GM19240 (cell line): Measurements from ENCODE around the gene LPCAT3.

Source experiments
- DNase-seq: peaks from one replicate; pipeline ENCODE4 v3.0.0; 2011; ENCODE audit warnings: low spot score; ENCODE audit not compliant: insufficient read length

LPCAT3 gene

GRCh38 chr12:6954316-6955107 lies 63.8 kb downstream of the LPCAT3 start:
- DNase-seq = no peak

- DNase-seq = peak; percentile 45
These were observed 64.6 kb downstream of the LPCAT3 start for GRCh38 chr12:6953442-6954315.

DNA sequence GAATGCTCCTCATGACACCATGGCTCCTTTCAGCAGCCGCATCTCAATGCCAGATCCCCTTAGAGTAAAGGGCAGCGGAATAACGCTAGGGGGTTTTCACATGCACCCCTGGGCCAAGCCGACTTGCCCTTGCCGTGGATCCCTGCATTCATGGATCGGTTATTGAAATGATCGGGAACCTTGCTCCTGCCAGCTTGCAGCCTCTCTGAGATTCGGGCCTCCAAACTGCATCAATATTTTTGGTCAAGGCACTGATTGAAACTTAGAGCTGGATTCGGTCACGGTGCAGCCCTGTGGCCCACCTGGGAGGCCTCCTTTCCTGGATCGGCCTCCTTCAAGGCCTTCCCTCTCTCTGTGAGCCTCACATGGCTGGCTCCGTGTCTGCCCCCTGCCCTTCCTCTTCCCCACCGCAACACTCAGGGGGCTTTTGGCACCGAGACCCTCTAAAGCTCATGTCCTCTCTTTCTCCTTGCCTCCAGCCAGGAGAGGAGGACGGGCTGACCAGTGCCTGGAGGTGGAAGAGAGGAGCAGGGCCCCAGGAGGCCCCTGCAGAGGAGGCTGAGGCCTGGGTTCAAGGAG lies 65.3 kb downstream of the LPCAT3 start:
- no peak for DNase-seq

GRCh38 chr12:6952121-6952862 lies 66.0 kb downstream of the LPCAT3 start:
- DNase-seq = no peak

- DNase-seq = no peak
These were observed 66.6 kb downstream of the LPCAT3 start for GRCh38 chr12:6951551-6952120.

DNA sequence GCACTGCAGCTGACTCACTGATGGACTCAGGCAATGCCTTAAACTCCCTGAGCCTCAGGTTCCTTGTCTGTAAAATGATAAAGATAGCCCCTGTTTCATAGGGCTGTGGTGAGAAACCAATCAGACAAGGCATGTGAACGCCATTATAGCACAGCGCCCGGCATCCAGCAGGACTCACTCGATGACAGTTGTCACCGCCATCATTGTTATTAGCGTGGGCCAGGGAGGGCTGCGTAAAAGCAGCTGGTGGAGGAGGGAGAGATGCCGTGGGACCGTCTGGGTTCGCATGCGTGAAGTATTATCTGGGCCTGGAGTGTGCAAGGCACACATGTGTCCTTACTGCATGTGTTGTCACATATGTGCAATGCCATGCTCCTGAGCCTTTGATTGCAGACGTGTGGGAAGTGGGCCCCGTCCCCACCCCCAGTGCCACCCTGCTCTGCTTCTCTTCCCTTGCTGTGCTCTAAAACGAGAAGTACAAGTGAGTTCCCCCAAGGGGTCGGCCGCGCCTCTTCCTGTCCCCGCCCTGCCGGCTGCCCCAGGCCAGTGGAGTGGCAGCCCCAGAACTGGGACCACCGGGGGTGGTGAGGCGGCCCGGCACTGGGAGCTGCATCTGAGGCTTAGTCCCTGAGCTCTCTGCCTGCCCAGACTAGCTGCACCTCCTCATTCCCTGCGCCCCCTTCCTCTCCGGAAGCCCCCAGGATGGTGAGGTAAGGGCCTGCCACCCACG lies 67.3 kb downstream of the LPCAT3 start, which contains the start of gene PTPN6:
Gene PTPN6 (plus strand): TSS at position 546 of the 730 bp plus-strand sequence. CDS start 157 bp downstream, at position 703.
- no peak for DNase-seq

GRCh38 chr12:6950401-6950801 lies 67.9 kb downstream of the LPCAT3 start:
- no peak for DNase-seq

GRCh38 chr12:6948873-6949594 lies 69.2 kb downstream of the LPCAT3 start:
- no peak for DNase-seq

DNA sequence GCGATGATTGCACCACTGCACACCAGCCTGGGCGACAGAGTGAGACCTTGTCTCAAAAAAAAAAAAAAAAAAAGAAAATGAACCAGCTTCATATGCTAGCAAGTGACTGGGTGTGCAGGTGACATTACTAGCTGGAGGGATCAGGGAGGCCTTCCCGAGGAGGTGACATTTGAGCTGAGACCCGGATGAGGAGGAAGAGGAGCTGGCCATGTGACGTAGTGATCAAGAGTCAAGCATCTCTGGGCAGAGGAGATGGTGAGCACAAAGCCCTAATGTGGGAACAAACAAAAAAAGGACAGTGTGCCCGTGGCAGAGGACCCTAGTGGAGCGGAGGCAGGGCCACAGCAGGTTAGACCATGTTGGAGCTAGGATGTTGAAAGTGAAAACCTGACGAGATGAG lies 70.7 kb downstream of the LPCAT3 start:
- DNase-seq = no peak

DNA sequence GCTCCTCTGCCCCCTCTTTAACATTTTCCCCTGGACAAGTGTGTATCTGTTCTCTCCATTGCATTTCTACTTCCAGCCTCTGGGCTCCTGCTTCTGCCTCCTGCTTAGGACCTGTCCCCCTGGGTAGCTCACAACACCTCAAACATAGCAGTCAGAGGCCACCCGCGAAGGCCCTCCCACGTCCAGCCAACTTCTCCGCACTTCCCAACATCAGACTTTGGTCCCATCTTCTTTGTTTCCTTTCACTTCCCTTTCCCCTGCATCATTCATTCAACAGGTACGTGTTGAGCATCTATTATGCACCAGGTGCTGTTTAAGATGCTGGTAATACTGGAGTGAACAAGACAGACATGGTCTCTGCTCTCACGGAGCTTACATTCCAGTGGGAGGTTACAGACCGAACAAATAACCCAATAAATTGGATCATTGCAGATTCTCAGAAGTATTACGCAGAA lies 71.3 kb downstream of the LPCAT3 start:
- no peak for DNase-seq

DNA sequence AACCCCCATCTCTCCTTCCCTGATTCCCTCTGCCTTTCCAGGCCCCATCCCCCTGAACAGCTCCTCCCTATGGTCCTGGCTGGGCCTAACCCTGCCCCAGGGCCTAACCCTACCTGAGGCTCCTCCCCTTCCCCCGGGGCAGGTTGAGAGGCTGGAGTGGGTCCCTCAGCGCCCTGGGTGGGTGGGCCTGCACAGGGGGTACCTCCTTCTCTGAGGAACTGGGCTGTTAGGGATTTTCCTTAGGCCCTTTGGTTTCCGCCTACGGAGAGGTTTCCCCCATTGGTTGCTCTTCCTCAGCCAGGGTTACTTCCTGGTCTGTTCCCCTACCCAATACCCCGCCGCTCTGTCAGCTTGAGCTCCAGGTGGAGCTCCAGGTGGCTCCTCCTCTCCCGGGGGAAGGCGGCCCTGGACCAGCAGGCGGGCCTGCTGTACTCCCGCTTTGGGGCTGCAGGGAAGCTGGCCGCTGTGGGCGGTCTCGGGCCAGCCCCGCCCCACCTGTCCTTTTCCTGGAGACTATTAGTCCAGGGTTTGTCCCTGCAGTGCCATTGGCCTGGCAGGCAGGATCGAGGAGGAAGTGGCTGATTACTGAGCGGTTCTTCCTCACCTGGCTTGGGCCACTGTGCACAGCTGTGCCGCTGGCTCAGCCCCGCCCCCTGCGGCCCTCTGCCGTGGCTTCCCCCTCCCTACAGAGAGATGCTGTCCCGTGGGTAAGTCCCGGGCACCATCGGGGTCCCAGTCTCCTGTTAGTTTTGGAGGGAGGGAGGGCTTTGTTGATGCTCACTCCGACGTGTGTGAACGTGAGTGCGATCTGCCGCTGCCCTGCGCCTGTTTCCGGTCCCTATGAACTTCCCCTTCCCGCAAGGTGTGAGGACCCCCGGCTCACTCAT lies 72.0 kb downstream of the LPCAT3 start:
- no peak for DNase-seq

DNA sequence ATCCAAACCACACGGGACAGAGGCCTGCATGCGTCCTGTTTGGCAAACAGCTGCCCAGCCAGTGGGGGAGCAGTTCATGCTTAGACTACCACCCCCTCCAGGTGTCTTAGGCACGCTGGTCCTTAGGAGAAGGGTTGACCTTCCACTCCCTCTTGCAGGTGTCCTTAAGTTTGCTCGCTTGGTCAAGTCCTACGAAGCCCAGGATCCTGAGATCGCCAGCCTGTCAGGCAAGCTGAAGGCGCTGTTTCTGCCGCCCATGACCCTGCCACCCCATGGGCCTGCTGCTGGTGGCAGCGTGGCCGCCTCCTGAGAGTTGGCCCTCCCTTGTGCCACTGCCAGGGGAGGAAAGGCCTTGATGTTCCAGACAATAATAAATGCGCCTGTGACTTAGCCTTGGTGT lies 72.7 kb downstream of the LPCAT3 start:
- DNase-seq = no peak

- DNase-seq = peak; percentile 46
These were observed 73.7 kb downstream of the LPCAT3 start for GRCh38 chr12:6944381-6945186.

DNA sequence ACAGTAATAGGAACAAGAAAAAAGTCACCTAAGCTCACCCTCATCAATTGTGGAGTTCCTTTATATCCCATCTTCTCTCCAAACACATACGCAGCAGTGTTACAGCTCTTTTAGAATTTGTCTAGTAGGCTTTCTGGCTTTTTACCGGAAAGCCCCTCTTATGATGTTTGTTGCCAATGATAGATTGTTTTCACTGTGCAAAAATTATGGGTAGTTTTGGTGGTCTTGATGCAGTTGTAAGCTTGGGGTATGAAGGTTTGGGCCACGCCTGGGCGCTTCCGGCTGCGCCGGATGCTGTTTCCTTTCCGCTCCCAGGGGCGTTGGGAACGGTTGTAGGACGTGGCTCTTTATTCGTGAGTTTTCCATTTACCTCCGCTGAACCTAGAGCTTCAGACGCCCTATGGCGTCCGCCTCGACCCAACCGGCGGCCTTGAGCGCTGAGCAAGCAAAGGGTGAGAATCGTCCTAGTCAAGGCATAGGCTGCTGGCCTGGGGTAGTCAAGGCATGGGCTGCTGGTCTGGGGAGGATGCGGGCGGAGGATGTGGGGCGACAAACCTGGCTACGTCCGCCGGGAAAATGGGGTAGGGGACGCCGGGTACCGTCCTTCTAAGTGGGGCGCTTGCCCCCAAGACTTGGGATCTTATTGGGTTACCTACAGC lies 74.4 kb downstream of the LPCAT3 start, which contains the start of the genes C12orf57 and RNU7-1:
Gene C12orf57 (plus strand): TSS at position 301 of the 659 bp plus-strand sequence. CDS start 100 bp downstream, at position 401.
Gene RNU7-1 (plus strand): TSS at position 95 of the 659 bp plus-strand sequence.
- peak; percentile 42 for DNase-seq

DNA sequence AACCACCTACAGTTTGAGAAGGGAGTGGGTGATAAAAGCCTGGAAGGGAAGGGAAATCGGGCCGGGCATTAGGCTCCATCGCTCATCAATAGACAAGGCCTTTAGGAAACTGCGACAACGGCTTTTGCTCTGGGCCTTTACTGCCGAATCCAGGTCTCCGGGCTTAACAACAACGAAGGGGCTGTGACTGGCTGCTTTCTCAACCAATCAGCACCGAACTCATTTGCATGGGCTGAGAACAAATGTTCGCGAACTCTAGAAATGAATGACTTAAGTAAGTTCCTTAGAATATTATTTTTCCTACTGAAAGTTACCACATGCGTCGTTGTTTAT lies 74.9 kb downstream of the LPCAT3 start:
- DNase-seq = peak; percentile 88

- no peak for DNase-seq
These were observed 76.0 kb downstream of the LPCAT3 start for GRCh38 chr12:6942331-6942665.

- DNase-seq = no peak
These were observed 76.5 kb downstream of the LPCAT3 start for GRCh38 chr12:6941782-6942181.
